SW480 (cell line): ENCODE measurements around the gene BUB1B.

Experiments used
- DNase-seq: peaks from one replicate; pipeline ENCODE4 v3.0.0-alpha.2; 2016; ENCODE audit warnings: low spot score

The BUB1B gene

DNA sequence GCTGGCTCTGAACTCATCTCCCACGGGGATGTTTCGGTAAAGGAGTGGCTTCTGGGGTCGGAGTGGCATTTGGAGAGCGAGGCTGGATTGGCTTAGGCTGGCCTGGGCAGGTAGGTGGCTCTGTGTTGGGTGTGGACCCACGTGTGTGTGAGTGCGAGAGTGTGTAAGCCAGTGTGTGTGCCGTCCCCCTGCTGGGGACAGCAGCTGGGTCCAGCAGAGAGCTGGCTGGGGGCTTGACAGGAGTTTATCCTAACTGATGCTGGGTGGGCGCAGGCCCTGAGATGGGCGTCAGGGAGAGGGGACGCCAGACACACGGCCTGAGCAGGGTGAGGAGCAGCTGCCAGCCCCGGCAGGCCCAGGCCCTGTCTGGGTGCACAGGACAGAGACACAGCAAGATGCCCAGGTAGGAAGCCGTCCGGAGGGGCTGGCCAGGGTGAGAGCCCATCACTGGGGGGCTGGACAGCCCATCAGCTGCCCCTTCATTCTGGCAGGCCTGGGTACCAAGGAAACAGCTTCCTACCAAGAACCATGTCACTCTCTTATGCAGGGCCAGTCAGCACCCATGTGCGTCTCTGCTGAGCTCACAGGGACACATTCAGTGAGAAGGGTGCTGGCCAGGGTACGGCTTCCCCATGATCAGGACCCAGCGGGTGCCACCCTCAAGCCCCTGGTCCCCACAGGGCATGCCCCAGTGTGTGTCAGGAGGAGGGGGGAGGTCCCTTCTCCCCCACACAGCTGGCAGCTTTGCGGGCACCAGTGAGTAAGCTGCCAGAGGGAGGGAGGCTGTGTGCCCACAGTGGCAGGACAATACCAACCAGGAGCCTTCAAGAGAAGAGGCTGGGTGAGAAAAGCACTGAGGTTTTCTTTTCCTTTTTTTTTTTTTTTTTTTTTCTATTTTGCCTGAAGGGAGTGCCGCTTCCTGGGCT lies 79.1 kb downstream of the BUB1B start:
- DNase-seq = no peak

DNA sequence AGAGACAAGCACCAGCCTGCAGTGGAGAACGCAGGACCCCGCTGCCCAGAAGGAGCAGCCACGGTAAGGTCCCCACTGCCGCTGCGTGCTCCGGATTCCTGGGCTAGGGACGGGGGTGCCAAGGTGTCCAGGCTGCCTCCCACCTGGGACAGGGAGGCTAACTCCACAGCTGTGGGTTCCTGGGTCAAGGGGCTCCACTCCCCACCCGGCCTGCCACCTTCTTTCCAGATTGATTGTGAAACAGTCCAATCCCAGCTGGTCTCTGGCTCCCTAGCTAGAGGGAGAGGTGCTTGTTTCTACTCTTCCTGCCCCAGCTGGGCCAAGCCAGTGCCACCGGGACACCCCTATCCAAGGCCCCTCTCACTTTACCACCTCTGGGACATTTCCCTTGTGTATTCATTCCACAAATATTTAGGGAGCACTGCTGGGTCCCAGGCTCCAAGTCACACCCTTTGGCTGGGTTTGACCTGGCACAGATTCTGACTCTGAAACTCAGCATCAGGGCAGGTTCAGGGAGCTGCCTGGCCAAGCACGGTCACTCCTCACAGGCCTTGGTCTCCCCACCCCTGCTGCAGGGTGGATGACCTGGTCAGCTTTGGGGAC lies 79.9 kb downstream of the BUB1B start:
- DNase-seq = no peak

DNA sequence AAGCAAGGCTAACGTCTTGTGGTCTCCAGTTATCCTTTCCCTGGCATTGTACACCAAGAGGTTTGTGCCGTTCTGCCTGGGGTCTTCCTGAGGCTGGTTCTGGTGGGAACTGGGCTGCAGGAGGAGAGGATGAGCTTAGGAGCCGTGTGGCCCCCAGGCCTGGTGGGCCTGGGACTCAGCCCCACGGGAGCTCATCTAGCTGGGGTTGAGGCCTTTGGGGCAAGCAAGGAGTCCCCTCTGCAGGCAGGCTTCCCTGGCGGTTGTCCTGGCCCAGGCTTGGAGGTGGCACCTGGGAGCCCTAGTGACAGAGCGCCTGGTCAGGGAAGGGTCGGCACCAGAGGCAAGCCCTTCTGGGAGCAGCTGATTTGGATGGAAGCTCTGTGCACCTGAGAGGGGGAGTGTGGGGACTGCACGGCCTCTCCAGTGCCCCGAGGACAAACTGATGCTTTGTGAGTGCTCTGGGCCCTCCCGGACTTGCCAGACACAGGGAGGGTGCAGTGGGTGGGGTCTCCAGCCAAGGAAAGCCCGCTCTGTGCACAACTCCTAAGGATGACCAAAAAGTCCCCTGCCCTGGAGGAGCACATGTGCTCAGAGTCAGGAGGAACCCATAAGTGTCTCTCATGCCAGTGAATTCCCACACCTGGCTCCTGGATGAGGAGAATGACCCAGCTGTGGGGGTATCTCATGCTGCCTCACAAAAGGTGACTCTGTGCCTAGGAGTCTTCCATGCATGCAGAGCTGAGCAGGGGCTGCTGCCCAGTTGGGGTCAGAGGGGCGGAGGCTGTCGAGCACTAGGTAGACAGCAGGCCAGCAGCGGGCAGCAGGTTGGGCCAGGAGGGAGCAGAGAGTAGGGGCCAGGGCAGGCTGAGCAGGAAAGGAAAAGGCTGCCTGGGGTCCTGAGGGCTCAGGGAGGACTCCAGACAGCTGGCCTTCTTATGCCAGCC lies 80.7 kb downstream of the BUB1B start:
- no peak for DNase-seq

DNA sequence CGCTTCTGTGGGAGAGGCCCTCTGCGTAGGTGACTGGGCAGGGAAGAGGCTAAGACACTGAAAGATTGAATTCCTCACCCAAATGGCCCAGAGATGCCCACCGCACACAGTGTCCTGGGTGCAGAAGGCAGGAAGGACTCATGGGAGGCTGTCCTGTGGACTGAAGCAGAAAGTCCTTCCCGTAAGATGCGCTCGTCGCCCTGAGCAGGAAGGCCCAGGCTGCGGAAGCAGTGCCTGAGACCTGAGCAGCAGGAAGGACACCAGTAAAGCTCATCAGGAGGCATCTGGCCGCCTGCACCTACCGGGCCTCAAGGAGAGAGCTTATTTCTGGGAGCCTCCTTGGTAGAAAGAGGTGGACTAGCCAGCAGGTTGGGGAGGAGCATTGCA lies 81.3 kb downstream of the BUB1B start:
- DNase-seq = no peak

DNA sequence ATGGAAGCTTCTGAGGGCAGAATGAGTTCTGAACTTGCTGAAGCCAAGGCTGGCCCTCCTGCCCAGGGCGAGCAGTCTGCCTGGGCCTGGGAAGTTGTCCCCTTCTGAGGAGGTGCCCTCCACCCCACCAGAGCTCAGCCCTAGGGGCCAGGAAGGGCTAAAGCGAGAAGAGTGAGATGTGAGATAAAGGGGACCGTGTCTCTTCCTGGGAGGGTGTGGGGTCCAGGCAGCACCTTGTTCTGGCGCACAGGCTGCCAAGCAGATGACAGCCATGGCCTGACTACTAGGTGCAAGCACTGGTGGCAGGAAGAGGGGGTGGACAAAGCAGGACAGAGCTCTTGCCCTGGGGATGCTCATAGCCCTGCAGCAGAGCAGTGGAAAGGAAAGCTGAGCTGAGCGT lies 81.7 kb downstream of the BUB1B start:
- no peak for DNase-seq

DNA sequence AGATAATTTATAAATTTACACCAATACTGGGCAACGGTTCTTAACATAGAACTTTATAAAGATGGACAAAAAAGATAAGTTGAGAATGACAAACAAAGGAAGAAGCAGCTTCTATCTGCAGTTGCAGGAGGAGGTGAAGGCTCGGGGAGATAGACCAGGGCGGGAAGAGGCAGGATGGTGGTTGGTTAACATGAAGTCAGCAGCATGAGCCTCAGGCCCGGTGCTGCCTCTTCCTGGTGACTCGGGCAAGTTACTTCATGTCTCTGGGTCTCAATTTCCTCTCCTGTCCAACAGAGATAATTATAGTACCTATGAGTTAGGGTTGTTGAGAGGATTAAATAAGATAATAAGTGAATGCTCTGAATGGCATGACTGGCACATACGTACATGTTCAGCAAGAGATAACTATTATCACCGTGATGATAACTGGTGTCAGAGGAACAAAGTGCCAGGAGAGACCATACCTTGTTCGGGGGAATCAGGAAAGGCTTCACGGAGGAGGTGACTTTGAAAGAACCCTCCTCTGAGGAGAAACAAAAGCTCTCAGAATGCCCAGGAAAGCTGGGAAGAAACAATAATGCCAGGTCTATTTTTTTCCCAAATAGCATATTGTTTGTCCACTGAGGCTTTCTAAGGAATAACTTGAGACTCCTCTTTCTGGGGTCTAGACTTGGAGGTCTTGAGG lies 82.4 kb downstream of the BUB1B start:
- DNase-seq = no peak

DNA sequence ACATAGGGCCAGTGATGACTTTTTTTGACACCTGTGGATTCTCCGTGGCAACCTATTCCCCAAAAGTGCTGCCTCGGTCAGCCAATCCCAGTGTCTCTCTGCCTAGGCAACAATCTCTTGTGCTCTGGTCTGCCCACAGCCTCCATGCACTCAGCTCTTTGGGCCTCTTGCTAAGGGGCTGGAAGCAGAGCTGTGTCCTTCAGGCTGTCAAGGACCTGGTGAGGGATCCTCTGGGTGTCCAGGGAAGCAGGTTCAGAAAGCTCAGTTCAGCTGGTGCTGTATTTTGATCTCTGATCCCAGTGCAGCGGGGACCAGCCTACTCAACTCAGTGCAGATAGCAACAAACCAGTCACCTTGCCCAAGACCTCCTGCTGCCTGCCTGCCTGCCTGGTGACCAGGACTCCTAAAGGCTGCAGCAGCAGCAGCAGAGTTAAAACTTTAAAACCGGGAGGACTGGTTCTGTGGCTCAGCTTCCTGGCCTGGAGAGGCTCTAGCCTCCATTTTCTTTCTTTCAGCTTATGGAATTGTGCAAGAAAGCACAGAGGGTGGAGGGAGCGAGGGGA lies 84.2 kb downstream of the BUB1B start:
- DNase-seq = no peak

DNA sequence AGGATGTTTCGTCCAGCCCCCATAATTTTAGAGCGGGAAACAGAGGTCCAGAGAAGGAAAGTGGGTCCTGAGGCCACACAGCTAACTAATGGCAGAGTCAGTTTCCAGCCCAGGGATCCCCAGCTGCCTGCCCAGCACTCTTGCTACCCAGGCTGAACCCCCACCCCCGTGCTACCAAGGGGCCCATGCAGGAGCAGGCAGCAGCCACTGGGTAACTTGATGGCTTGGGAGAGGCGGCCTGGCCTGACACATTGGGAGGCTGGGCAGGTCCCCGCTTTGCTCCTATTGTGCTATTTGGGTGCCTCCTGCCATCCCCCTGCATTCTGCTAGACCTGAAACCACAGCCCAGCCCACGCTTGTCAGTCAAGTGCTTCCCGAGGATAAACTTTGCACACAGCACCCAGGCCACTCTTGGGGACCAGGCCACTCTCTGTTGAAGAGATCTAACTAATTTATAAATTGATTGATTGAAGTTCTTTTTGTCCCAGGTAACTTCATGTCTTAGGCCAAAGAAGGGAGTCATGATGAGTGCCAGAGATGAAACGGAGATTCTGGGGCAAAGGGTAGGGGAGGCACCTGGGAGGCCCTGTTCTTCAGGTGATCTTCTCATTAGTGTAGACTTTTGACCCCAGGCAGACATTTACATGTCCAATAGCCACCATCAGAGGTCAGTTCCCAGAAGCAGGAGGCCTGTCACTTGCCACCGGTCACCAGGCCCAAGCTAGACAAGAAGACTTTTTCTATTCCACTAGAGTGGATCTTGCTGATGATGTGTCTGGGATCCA lies 85.0 kb downstream of the BUB1B start:
- no peak for DNase-seq

DNA sequence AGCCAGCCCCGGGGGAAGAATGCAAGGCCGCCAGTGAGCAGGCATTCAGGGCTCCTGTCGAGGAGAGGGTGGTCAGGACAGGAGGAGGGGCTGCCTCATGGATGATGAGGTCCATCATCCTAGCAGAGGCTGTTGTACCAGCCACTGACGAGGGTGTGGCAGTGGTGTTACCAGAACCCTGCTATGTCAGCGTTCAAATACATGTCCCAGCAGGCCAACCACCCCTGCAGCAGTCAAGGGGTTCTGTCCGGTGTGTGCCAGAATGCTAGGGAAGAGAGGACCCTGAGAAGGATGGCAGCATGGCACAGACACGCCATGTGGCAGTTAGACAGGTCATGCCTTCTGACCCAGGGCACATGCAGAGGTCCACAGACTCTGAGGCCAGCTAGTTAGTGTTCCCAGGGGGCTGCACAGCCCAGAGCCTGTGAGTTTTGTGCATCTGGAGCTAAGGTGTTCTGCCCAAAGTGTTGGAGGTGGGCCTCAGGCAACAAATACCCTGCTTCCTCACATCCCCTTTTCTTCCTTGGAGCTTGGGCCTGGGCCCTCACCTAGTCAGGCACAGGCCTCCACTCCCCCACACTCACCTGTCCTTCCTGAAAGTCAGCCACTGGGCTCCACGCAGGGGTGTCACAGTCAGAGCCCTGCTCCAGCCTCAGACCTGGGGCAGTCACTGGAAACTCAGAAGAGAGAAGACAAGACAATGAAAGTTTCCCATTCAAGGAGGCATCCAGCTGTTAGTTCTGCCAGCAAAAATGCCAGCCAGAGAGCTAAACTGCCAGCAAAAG lies 85.8 kb downstream of the BUB1B start:
- no peak for DNase-seq

DNA sequence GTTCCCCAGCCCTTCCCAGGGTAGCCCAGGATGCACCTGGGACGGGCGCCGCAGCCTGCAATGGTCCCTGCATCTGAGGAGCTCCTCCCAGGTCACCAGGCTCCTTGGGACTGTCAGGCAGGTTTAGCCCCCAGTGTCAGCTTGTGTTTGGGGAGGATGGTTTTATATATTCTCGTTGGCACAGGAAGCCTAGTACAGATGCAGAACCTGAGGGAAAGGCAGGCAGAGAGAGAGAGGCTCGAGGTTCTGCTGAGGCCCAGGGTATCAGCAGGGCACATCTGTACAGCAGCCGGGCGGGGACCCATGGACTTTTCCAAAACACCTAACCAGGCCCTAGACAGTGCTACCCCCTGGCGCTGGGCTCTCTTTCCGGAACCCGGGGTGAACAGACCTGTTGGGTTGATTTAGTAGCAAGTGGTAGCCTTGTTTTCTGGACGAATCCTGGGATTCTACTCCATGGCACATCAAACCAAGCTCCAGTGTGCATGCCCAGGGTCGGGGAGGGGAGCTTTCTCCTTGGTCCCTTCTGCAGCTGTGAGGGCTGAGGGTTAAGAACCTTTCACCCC lies 86.6 kb downstream of the BUB1B start:
- no peak for DNase-seq

DNA sequence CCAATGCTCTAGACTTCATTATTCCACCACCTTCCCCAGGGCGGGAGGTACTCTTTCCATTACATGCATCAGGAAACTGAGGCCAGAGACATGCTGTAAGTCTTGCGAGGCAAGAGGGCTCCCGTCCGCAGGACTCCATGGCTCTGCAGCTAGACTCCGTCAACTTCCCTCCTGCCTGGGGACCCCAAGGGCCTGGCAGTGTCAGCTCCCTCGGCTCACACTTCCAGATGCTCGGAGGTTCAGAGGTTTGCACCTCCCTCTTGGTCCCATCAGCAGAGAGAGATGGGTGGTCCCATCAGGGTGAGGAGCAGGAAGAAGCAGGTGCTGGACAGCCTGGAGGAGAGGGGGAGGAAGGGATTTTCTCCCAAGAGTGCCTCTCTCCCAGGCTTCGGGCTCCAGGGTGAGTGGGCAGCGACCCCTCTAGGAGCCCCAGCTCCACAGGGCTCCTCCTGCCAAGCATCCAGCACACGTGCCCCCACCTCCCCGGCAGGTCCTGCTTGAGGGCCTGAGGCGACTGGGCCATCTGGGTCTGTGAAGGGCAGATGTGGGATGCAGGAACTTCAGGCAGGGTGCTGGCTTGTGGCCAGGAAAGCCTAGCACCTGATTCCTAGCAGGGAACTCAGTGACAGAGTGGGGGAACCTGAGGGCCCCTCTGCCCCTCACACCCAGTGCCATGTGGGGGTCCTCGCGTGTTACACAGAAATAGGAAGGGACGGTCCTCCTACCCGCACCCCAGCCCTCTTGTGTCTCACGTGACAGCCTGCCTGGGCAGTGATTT lies 87.3 kb downstream of the BUB1B start:
- DNase-seq = no peak

DNA sequence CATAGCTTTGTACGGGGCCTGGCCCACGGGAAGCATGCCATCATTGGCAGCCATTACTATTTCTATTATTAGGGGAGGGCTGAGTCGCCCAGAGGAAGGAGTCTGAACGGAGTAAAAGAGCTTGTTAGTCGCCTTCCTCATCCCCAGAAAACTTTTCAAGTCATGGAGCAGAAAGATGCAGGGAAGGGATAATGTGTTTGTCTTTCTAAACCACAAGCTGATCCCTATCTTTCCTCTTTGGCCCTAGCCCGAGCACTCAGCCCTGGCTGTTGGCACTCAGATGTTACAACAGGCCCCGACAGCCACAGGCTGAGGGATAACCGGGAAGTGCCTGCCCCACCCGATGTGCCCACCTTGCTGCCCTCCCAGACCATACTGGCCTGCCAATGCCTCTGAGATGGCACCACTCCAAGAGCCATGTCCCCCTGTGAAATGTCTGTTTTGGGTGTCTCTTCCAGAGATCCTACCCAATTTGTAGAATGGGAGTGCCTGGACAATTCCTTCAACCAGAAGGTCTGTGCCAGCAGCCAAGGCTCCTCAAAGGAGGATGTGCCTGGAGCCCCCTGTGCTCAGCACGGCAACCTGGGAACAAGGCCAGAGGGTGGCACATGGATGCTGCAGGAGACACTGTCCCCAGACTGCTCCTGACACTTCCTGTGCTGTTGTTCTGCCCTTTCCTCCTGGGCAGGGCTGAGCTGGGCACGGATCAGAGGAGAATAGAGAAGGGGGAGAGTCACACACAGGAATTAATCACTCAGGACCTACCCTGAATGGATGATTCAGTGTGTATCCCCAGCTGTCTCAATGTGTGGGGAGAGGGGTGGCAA lies 88.8 kb downstream of the BUB1B start:
- DNase-seq = no peak

DNA sequence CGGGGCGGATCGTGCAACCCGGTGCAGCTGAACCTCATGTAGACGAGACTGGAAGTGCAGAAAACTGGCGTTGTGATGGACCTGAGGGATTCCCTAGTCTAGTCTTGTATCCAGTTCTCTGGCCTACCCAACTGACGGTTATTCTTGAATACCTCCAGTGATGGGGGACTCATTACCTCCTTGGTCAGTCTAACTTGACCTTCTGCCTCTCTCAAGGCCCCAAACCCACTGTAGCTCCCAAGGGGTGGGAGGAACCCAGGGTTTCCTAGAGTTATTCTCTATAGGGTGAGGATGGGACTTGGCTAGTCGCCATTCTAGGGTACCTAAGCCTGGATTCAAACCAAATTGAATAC lies 89.4 kb downstream of the BUB1B start:
- DNase-seq = no peak

DNA sequence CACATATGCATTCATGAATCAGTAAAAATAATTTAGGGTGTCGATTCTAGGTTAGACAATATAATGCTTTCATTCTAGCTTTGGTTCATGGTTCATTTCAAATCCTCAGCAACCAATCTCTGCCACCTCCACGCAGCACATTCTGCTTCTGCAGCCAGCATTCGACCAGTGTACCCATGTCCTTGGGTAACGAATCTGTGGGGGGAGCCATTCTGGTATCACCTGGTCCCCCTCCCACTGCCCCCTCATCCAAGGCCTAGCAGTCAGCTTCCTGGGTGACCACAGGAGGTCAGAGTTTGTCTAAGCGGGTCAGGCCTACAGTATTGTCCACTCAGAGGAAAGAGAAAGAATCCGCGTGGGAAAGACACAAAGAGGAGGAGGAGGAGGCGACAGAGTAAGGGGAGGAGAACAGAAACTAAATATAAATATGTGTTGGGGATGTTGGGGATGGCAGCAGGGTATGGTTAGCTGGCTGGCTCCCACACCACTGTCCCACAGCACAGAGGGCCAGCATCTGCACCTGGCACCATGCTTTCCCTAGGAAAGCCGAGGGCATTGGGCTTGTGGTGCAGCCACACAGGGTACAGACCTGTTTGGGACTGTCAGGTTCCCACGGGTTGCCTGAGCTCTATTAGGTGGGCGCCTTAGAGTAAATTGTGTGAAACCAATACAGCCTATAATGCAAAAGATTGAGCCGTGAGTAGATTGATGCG lies 90.1 kb downstream of the BUB1B start:
- DNase-seq = no peak

DNA sequence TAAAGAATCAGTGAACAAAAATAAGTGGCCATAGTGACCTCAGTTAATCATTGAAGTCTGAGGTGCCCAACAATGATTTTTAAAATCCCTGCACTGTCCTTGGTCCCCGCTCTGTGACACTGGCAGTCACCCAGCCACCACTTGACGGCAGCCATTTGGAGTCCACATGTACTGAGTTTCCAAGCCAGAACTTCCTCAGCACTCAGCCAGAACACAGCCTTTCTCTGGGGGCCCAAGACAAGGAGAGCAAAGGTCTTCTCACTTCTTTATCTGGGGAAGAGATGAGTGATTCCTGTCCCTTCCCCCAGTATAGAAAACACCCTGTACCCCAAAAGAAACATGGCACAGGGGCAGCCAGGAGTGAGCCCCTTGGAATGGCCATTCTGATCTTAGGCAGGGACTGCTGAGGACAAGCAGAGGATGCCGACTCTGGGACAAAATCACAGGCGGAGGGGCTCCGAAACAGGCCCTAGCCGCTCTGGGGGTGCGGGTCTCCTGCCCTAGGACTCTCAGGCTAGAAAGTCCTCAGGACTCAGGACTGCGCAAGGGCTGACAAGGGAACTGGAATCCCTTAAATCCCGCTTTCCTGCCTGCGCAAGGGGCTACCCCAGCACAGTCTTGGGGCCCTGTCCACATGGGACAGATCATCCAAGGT lies 90.7 kb downstream of the BUB1B start:
- DNase-seq = no peak

DNA sequence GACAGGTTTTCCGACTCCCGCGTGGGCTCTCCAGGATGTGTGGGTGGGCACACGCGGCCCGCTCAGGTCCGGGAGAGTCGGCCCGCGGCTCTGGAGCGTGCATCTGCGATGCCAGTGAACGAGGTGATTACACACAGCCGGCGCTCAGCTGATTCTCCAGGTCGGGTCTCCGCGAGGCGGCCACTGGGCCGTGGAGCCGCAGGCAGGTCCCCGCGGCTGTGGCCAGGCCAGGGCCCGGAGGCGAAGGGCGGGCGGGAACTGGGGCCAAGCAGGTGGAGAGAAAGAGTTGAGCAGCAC lies 91.2 kb downstream of the BUB1B start:
- DNase-seq = no peak
